SU-DHL-6 (cell line): ENCODE data around the gene HSPBP1.

Source experiments
- H2AFZ ChIP-seq: fragments of 200-600 bp; sonication (generic); 2 replicates; pipeline ENCODE4 v1.6.1; 2014; ENCODE audit warnings: low read depth, mild to moderate bottlenecking, moderate library complexity, mixed read lengths, antibody characterized with exemption, low read length; ENCODE audit not compliant: severe bottlenecking
- H3F3A ChIP-seq: fragments of 200-600 bp; shearing (Covaris generic); 2 replicates; pipeline ENCODE4 v1.6.0; 2016; ENCODE audit warnings: antibody characterized with exemption, mild to moderate bottlenecking; ENCODE audit not compliant: insufficient read depth
- H3K27ac ChIP-seq: fragments of 200-600 bp; sonication (generic); 2 replicates; pipeline ENCODE4 v1.5.1; 2016; ENCODE audit warnings: low read depth, mild to moderate bottlenecking, low read length, moderate library complexity, mixed read lengths
- H3K27me3 ChIP-seq: fragments of 200-600 bp; sonication (generic), shearing (Covaris generic); 2 replicates; pipeline ENCODE4 v1.6.0; 2014; ENCODE audit warnings: mild to moderate bottlenecking, low read length
- H3K36me3 ChIP-seq: fragments of 200-600 bp; sonication (generic); 2 replicates; pipeline ENCODE4 v1.6.1; 2014; ENCODE audit warnings: mild to moderate bottlenecking, low read length, mixed read lengths
- H3K4me2 ChIP-seq: fragments of 300-600, 200-600 bp; shearing (Covaris generic), sonication (generic); 2 replicates; pipeline ENCODE4 v1.6.0; 2014; ENCODE audit warnings: low read length, low read depth, mild to moderate bottlenecking; ENCODE audit not compliant: poor library complexity, severe bottlenecking
- H3K4me3 ChIP-seq: fragments of 200-600 bp; sonication (generic); 2 replicates; pipeline ENCODE4 v1.5.1; 2014; ENCODE audit warnings: antibody characterized with exemption, low read length, mild to moderate bottlenecking, mixed read lengths; ENCODE audit not compliant: insufficient read depth, poor library complexity, severe bottlenecking
- H3K79me2 ChIP-seq: fragments of 200-600 bp; sonication (generic); 2 replicates; pipeline ENCODE4 v1.6.1; 2014; ENCODE audit warnings: mild to moderate bottlenecking, low read length, moderate library complexity; ENCODE audit not compliant: insufficient read depth
- H3K9ac ChIP-seq: fragments of 200-600 bp; sonication (generic); 2 replicates; pipeline ENCODE4 v1.7.0; 2014; ENCODE audit warnings: mild to moderate bottlenecking, low read length
- H3K9me2 ChIP-seq: fragments of 200-600 bp; sonication (generic); replicated peaks from 2 replicates; pipeline ENCODE4 v1.6.1; 2014; ENCODE audit warnings: low read length; ENCODE audit not compliant: insufficient read depth
- H3K9me3 ChIP-seq: fragments of 200-600 bp; sonication (generic); 2 replicates; pipeline ENCODE4 v1.6.1; 2014; ENCODE audit warnings: low read length, mixed read lengths; ENCODE audit not compliant: insufficient read depth
- H4K20me1 ChIP-seq: fragments of 200-600 bp; sonication (generic); 2 replicates; pipeline ENCODE4 v1.6.1; 2014; ENCODE audit warnings: low read depth, mild to moderate bottlenecking, antibody characterized with exemption, low read length, moderate library complexity, mixed read lengths
- CTCF ChIP-seq: fragments of 200-600 bp; sonication (generic); IDR thresholded peaks from one replicate; pipeline ENCODE4 v1.5.1; 2017; ENCODE audit warnings: antibody characterized with exemption, mild to moderate bottlenecking, low read length, moderate library complexity; ENCODE audit not compliant: insufficient read depth, poor library complexity, severe bottlenecking
- EZH2phosphoT487 ChIP-seq: fragments of 200-600 bp; sonication (generic), shearing (Covaris generic); conservative IDR thresholded peaks from 2 replicates; pipeline ENCODE4 v1.6.1; 2018; ENCODE audit warnings: mild to moderate bottlenecking, antibody characterized with exemption, low read length, moderate library complexity, mixed read lengths

The HSPBP1 gene

GRCh38 chr19:55300886-55301458 lies 21.1 kb upstream of the HSPBP1 start:
- no peaks in the 10 kb centered on the region for H3K79me2 ChIP-seq
- no peaks in the 10 kb centered on the region for H3F3A ChIP-seq
- no peak overlapping the region for H3K4me3 ChIP-seq
- peak overlapping the region; percentile 90 for H2AFZ ChIP-seq
- H3K9me2 ChIP-seq, result no peaks in the 10 kb centered on the region
- H3K27ac ChIP-seq, result no peak overlapping the region
- H4K20me1 ChIP-seq, result no peaks in the 10 kb centered on the region
- H3K4me2 ChIP-seq, result peak overlapping the region; percentile 54
- no peaks in the 10 kb centered on the region for H3K9me3 ChIP-seq
- TF ChIP-seq CTCF, result no peak
- TF ChIP-seq EZH2phosphoT487, result no peak
- H3K36me3 ChIP-seq, result no peaks in the 10 kb centered on the region
- H3K27me3 ChIP-seq, result no peaks in the 10 kb centered on the region
- no peak overlapping the region for H3K9ac ChIP-seq

GRCh38 chr19:55299991-55300390 lies 20.1 kb upstream of the HSPBP1 start:
- Histone ChIP-seq H3K9me3 (no peaks in the 10 kb centered on the region), H3K9ac (no peak overlapping the region), H2AFZ (no peak overlapping the region), H3F3A (no peaks in the 10 kb centered on the region), H3K36me3 (no peaks in the 10 kb centered on the region), H3K4me2 (no peak overlapping the region), H4K20me1 (no peaks in the 10 kb centered on the region), H3K79me2 (no peaks in the 10 kb centered on the region), H3K4me3 (no peak overlapping the region), H3K27me3 (no peaks in the 10 kb centered on the region), H3K9me2 (no peaks in the 10 kb centered on the region), H3K27ac (no peak overlapping the region)
- TF ChIP-seq EZH2phosphoT487 (no peak), CTCF (no peak)

- Histone ChIP-seq H3K9me3 (no peaks in the 10 kb centered on the region), H3K27me3 (no peaks in the 10 kb centered on the region), H4K20me1 (no peaks in the 10 kb centered on the region), H3K9me2 (no peaks in the 10 kb centered on the region), H3K9ac (no peak overlapping the region), H3K4me3 (no peak overlapping the region), H3K4me2 (no peak overlapping the region), H2AFZ (no peak overlapping the region), H3K79me2 (no peaks in the 10 kb centered on the region), H3K36me3 (no peaks in the 10 kb centered on the region), H3F3A (no peaks in the 10 kb centered on the region), H3K27ac (no peak overlapping the region)
- TF ChIP-seq CTCF, result no peak
- no peak for TF ChIP-seq EZH2phosphoT487
Measured at GRCh38 chr19:55297267-55297666, 17.4 kb upstream of the HSPBP1 start.
